Measurements from ENCODE around the gene CD300LG.
"Not testable (repeated sequence)": the region's sequence is repeated elsewhere in the genome, so short reads cannot be mapped to it uniquely, and the experiment has no call there.

The CD300LG gene

DNA sequence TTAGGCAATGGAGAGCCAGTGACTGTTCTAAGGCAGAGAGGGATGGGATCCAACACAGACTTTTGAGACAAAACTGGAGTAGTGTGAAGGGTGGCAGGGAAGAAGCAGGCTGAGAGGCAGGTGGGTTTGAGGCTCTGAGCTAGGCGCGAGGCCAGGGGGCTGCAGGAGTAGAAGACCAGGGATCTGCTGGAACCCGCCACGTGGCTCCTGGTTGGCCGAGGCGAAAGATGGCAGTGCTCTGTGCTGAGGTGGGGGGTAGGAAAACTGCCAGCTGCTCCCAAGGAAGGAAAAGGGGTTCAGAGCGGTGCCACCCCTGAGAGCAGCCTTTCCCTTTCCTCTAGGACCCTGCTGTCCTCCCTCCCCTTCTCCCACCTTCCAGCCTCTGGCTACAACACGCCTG is 5.6 kb downstream of the CD300LG start:
- no peak for FAIRE-seq
- no peak for DNase-seq (ENCODE audit: low spot score)

DNA sequence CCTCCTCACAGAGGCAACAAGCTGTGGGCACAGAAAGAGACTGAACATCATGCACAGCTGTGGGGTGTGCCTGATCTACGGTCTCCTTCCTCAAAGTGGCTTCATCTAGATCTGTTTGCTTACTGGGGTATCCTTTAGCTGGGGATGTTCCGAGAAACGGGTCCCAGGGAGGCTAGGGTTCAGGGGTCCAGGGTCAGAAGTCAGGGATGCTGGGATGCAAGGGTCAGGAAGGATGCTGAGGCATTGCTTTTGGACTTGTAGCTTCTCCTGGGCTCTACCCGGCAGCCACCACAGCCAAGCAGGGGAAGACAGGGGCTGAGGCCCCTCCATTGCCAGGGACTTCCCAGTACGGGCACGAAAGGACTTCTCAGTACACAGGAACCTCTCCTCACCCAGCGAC is 6.6 kb downstream of the CD300LG start:
- FAIRE-seq (no peak), DNase-seq (ENCODE audit: low spot score) (no peak)

DNA sequence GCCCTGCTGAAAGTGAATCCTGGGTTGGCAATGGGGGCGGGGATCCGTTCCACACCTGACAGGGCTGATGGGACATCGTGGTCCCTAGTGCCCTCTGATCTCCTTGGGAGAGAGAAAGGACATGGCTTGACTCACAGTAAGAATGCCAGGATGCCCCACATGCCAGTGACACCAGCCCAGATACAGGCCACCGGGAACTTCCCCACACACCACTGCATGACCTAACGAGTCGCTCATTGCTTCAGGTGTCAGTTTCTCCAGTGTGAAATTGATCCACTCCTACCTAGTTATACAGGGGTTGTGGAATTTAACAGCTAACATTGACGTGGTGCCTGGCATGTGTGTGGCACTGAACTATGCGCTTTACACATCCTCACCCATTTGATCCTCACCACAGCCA is 7.5 kb downstream of the CD300LG start:
- peak; percentile 91 for FAIRE-seq
- no peak for DNase-seq (ENCODE audit: low spot score)

DNA sequence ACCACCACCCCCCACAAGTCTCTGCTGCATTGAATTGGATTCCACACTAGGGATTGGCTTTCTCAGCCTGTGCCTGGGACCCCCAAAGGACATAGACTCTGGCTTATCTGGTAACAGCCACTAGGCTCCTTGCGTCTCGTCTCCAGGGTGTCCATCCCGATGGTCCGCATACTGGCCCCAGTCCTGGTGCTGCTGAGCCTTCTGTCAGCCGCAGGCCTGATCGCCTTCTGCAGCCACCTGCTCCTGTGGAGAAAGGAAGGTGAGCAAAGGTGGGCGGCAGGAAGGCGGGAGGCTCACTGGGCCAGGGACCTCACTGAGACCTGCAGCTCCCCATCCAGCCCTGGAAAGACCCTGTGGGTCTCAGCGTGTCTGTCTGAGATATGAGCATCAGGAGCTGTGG is 8.1 kb downstream of the CD300LG start:
- FAIRE-seq (no peak), DNase-seq (ENCODE audit: low spot score) (no peak)

DNA sequence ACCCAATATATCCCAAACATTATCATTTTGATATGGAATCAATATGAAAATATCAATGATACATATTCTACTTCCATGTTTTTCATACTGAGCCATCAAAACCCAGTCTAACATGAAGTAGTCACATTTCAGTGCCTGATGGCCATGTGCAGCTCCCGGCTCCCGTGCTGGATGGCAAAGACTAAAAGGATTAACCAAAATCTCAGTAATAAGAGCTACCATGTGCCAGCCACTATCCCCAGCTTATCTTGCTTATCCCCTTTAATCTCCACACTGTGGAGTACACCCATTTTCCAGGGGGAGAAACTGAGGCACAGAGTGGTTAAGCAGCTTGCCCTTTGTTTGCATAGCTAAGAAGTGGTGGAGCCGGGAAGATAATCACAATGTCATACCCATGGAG is 9.2 kb downstream of the CD300LG start:
- FAIRE-seq (no peak), DNase-seq (ENCODE audit: low spot score) (no peak)

DNA sequence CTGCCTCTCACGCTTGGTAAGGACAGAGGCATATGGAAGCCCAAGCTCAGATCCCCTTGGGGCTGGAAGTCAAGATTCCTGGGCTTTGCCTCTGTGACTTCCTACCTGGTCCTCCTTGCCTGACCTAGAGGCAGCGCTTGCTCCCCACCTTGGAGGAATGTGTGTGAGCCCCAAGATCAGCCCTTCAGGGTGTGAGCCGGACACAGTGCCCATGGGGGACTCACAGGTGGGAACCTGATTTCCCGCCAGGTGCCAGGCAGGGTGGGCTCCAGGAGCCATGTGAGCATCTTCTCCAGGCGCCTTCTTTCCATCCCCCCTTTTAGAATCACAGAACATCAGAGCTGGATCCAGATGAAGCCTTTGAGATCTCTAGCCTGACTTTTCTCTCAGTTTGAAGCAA is 10.2 kb downstream of the CD300LG start:
- DNase-seq (ENCODE audit: low spot score) (no peak), FAIRE-seq (no peak)

DNA sequence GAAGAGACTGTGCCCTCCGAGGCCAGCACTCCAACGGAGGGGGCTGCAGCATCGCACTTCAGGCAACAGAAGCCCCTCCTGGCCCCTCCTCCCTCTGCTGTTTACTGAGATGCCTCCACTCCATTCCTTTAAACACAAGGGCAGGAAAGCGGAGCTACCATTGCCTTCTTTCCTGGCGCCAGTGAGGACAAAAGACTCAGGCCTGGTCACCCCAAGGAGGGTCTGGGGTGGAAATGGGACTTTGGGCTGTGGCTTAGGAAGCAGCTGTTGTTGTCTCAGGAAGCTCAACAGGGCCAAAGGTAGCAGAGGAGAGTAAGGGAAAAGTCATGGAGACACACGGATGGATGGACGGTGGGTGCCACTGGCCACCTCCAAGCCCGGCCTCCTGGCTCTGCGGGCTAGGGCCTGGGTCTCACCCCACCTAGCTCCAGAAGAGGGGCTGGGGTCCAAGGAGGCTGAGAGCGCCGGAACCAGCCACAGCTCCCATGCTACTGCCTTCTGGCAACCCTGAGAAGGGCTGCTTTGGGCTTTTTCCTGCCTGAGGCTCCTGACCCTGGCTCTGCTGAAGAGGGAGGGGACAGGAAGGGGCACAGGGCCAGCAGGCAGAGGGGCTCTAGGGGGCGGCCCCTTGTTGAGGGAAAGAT is 11.1 kb downstream of the CD300LG start:
- DNase-seq (ENCODE audit: low spot score) (no peak), FAIRE-seq (no peak)

DNA sequence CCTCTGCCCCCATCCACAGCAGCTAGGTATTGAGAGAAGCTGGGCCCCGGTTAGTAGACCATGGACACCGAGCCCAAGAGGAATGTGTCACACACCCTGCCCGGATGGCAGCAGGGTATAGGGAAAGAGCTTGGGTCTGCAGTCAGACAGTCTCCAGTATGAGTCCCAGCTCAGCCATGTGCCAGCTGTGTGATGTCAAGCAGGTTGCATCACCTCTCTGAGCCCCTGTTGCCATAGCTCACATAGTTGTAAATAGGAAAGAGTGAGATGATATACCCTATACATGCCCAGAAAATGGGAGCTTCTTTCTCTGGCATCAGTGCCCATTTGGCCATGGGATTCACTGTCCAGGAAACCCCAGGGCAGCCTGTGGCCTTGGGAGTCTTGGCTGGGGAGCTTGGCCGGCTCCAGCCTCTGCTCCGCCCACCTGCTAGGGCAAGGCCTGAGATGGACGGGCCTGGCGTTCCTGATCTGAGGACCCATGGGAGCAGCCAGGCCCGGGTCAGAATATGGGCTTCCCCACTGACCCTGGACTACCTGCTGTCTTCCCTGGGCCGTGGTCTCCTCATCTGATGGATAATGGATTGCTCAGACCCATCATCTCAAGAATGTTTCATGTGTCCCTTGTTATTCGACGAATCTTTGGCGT is 13.2 kb downstream of the CD300LG start:
- FAIRE-seq (no peak), DNase-seq (ENCODE audit: low spot score) (no peak)

DNA sequence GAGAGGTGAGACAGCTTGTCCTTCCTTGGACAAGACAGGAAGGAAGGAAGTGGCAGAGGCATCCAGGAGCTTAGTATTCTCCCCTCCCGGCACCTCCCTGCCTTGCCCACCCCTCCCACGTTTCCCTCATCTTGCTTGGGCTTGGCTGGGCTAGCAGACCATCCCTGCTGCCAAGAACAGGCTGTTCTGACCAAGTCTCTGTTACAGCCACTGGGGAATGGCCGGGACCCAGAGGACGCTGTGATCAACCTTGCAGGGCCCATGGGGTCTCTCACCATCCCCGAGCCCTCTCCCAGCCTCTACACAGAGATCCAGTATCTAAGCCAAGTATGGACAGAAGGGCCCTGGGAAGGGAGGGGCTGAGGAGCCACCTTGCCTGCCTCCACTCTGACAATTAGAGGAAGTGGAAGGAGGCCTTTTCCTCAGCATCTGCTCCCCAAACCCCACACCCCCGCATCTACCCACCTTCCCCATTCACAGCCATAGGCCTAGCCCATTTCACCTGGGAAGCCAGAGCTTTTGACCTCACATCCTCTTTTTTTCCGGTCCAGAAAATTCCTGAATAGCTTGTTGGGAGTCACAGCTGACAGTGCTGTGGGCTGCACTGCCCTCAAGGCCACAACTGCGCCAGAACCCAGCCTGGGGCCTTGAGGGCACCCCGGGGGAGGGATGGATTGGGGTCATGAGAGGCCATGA is 14.1 kb downstream of the CD300LG start:
- no peak for DNase-seq (ENCODE audit: low spot score)
- no peak for FAIRE-seq

DNA sequence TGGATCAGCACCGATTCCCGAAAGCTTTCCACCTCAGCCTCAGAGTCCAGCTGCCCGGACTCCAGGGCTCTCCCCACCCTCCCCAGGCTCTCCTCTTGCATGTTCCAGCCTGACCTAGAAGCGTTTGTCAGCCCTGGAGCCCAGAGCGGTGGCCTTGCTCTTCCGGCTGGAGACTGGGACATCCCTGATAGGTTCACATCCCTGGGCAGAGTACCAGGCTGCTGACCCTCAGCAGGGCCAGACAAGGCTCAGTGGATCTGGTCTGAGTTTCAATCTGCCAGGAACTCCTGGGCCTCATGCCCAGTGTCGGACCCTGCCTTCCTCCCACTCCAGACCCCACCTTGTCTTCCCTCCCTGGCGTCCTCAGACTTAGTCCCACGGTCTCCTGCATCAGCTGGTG is 15.0 kb downstream of the CD300LG start:
- no peak for FAIRE-seq

DNA sequence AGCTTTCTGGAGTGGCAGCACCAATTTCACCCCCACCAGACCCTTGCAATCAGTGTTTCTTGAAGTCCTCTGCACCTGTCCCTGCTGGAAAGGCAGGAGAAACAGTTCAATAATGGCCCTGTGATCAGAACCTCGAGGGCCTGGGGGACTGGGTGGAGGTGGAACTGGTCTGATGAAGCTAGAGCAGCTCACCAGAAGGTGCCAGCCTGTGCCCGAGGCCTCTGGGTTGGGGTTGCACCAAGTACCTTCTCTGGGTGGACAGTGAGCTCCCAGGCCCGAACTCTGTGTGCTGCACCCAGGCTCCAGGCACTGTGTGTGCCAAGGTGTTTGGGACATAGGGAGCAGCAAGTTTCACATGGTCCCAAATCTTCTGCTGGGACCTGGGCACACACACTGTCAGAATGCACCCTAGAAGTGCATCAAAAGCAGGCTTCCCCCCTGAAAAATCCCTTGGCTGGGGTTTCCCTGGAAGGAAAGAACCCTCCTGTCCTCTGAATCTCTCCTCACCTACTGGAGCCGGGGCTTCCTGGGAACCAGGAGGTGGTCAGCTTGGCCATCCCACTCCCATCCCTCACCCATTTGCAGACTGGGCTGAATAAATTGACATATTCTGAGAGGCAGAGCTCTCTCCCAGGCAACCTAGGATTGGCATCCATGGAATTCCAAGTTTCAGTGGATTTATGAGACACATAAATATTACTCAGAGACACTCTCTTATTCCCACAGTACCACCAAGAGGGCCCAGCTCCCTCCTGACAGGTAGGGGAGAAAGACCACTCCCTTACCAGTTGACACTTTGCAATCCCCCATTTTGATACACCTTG is 17.4 kb downstream of the CD300LG start:
- FAIRE-seq (no peak), DNase-seq (ENCODE audit: low spot score) (no peak)

More for the DNA sequence above, 15.0 kb downstream of the CD300LG start:
- DNase-seq (ENCODE audit: low spot score): no peak

DNA sequence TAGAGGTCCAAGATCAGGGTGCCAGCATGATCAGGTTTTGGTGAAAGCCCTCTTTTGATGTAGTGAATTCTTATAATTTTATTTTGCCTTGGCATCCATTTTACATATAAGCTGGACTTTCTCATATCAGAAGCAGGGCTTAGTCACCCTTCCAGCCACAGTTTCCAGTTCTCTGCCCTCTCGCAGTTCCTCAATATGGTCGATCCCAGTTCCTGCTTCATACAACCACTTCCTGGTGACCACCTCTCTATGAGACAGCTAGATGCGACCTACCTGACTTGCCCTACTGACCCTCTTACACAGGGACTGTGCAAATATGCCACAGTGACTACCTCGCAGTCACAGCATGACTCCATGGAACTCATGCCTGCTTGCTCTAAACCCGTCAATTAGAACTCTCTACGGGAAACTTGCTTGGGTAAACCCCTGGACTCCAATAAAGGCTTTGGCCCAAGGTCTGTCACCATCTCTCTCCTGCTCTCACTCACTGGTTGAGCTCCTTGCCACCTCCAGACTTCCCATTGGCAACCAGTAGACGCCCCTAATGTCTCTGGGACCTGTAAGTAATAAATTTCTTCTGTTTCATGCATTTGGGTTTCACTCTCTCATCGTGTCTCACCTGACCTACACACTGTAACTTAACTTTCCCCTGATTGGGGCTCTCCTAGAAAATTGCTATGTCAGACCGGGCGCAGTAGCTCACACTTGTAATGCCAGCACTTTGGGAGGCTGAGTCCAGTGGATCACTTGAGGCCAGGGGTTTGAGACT is 21.4 kb downstream of the CD300LG start:
- DNase-seq (ENCODE audit: low spot score) (no peak), FAIRE-seq (no peak)

DNA sequence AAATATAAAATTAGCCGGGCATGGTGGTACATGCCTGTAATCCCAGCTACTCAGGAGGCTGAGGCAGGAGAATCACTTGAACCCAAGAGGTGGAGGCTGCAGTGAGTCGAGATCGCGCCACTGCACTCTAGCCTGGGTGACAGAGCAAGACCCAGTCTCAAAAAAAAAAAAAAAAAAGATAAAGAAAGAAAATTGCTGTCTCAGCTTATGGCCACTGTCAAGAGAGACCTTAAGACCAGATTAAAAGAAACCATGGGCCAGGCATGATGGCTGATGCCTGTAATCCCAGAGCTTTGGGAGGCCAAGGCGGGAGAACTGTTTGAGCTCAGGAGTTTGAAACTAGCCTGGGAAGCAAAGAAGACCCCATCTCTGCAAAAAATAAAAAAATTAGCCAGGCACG is 22.1 kb downstream of the CD300LG start:
- not testable (repeated sequence) for FAIRE-seq; DNase-seq (ENCODE audit: low spot score)

DNA sequence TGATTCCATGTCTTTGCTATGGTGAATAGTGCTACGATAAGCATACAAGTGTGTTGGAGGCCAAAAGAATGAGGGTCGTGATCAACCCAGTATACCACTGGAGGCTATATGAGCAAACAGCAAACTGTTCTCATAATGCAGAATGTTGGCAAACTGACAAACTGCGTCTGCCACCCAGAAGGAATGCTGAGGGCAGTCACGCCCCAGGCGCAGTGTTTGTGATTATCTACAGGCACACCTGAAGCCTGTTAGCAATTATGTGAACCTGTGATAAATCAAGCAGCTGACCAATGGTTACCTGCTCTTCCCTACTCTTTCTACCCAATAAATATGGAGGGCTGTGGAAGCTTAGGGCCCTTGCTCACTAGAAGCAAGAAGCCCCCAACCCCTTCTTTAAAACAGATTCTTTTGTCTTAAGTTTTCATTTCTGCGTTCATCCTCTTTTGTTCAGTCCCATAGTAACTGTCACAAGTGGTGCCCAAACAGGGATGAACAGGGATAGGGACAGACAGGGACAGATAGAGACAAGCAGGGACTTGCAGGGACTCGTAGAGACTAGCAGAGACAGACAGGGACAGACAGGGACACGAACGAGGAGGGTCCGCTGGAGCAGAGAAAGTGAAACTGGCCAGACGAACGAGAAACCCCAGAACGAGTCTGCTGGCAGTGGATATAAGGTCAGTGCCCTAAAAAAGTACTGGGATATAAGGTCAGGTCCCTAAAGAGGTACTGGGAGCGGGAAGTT is 25.1 kb downstream of the CD300LG start:
- FAIRE-seq (no peak), DNase-seq (ENCODE audit: low spot score) (no peak)

DNA sequence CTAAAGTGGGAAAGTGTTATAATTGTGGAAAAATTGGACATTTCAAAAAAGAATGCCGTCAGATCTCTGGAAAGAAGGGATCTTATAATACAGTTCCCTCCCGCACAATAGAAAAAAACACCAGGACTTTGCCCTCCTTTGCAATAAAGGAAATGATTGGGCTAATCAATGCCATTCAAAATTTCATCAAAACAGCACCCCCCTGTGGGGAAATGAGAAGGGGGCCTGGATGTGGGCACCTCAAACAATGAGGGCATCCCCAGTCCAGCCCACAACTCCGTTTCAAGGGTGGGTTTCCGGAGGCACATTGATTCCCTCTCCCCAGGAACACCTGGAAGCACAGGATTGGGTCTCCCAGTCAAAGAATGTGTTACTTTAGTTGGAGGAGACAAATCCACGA is 26.1 kb downstream of the CD300LG start:
- no peak for FAIRE-seq
- no peak for DNase-seq (ENCODE audit: low spot score)

DNA sequence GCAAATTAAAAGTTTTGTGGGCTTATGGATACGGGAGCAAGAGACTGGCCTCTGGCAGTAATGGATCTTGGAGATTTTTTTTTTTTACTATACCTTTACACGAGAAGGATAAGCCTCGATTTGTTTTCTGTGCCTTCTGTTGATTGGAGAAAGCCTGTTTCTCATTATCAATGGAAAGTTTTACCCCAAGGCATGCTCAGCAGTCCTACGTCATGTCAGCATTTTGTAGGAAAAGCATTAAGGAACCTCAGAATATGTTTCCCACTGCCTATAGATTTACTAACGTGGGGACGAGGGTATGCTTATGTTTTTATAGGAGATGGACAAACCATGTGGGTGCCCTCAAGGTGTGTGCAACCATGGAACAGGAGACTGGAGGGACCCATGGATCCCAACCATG is 26.8 kb downstream of the CD300LG start:
- FAIRE-seq (no peak), DNase-seq (ENCODE audit: low spot score) (no peak)

DNA sequence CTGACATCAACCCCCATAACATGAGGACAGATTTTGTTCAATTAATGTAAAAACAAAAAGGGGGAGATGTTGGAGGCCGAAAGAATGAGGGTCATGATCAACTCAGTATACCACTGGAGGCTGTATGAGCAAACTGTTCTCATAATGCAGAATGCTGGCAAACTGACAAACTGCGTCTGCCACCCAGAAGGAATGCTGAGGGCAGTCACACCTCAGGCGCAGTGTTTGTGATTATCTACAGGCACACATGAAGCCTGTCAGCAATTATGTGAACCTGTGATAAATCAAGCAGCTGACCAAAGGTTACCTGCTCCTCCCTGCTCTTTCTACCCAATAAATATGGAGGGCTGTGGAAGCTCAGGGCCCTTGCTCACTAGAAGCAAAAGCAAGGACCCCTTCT is 27.3 kb downstream of the CD300LG start:
- no peak for FAIRE-seq
- DNase-seq (ENCODE audit: low spot score): no peak

DNA sequence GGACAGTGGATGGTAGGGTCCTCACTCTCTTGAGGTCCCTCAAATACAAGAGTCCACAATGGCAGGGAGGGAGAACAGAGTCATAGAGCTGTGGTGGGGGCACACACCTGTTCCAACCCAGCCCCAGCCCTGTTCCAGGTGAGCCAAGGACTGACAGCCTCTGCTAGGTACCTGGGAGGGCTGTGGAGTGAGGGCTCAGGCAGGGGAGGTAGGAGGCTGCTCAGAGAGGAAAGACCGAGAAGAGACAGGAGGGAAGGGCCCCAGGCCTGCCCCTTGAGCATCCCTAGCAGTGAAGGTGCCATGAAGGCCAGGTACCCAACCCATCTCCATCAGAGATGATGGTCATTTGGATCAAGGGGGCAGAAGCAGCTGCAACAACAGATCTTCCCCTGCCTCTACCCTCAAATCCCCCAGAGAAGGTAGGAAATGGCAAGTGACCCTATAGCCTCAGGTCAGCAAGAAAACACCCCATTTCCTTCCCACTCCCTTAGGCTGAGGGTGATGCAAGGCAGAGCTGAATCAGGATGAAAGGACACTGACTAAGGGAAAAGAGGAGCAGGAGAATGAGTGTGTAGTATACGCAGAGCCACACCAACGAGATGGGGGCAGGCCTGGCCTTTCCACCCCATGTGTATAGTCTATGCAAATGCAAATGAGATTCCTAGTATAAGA is 28.6 kb downstream of the CD300LG start:
- FAIRE-seq (no peak), DNase-seq (ENCODE audit: low spot score) (no peak)

DNA sequence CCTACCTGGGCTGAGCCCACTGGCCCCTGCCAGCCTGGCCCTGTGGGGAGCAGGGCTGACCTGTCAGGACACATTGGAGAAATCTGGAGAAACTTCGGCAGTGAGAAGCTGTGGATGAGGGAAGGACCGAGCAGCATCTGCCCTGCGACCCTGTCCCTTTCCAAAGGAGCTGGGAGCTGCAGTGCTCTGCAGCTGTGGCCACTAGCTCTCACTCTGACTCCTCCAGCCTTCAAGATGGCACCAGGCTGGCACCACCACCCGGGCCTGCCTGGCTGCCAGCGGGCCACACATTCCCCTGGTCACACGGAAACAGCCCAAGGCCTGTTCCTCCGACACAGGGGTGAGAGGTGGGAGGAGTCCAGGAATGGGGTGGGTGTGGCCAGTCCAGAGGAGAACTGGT is 30.1 kb downstream of the CD300LG start:
- FAIRE-seq (no peak), DNase-seq (ENCODE audit: low spot score) (no peak)

Data from urothelium cell line (cell line).